SK-N-SH (cell line): ENCODE measurements around the gene TXNRD1.

ENCODE experiments used
- CTCF ChIP-seq: fragments of 200-600 bp; sonication (generic); IDR thresholded peaks from 2 replicates; pipeline ENCODE4 v1.6.1; 2017; ENCODE audit warnings: antibody characterized with exemption, mild to moderate bottlenecking, moderate library complexity
- EP300 ChIP-seq, 2 experiments: IDR thresholded peaks; 2 replicates each; pipeline versions ENCODE4 v1.4.0 to v1.6.1; 2012; ENCODE audit warnings: borderline replicate concordance in 1 of 2, low read depth in 1 of 2, low read length in 1 of 2
- MEF2A ChIP-seq: IDR thresholded peaks from 2 replicates; pipeline ENCODE4 v1.4.0; 2012; ENCODE audit warnings: low read depth, borderline replicate concordance
- MXI1 ChIP-seq: IDR thresholded peaks from 2 replicates; pipeline ENCODE4 v1.6.1; 2012; ENCODE audit warnings: mild to moderate bottlenecking, low read depth, low read length, improper control_type of control experiment
- NFIC ChIP-seq: IDR thresholded peaks from 2 replicates; pipeline ENCODE4 v1.4.0; 2012; ENCODE audit warnings: borderline replicate concordance
- PBX3 ChIP-seq: IDR thresholded peaks from 2 replicates; pipeline ENCODE4; 2012
- POLR2AphosphoS5 ChIP-seq: IDR thresholded peaks from 2 replicates; pipeline ENCODE4 v1.6.1; 2012; ENCODE audit warnings: low read depth, low read length
- RFX5 ChIP-seq: IDR thresholded peaks from 2 replicates; pipeline ENCODE4 v1.6.1; 2012; ENCODE audit warnings: mild to moderate bottlenecking, improper control_type of control experiment, low read length
- SIN3A ChIP-seq: IDR thresholded peaks from 2 replicates; pipeline ENCODE4 v1.6.1; 2012; ENCODE audit warnings: low read depth, mild to moderate bottlenecking, low read length, moderate library complexity, borderline replicate concordance
- SMC3 ChIP-seq: IDR thresholded peaks from 2 replicates; pipeline ENCODE4 v1.6.1; 2012; ENCODE audit warnings: low read depth, low read length, improper control_type of control experiment
- TAF1 ChIP-seq: IDR thresholded peaks from 2 replicates; pipeline ENCODE4 v1.6.1; 2012; ENCODE audit warnings: low read depth, mild to moderate bottlenecking, low read length, moderate library complexity, borderline replicate concordance
- TEAD4 ChIP-seq: IDR thresholded peaks from 2 replicates; pipeline ENCODE4 v1.4.0; 2012; ENCODE audit warnings: mild to moderate bottlenecking, borderline replicate concordance; ENCODE audit not compliant: insufficient read depth
- YY1 ChIP-seq: IDR thresholded peaks from 2 replicates; pipeline ENCODE4 v1.4.0; 2012; ENCODE audit warnings: low read depth, mild to moderate bottlenecking
- TF ChIP-seq, protein P1 (sequence below): IDR thresholded peaks from 2 replicates; pipeline ENCODE4 v1.4.0; 2012; ENCODE audit warnings: low read depth

DNA sequence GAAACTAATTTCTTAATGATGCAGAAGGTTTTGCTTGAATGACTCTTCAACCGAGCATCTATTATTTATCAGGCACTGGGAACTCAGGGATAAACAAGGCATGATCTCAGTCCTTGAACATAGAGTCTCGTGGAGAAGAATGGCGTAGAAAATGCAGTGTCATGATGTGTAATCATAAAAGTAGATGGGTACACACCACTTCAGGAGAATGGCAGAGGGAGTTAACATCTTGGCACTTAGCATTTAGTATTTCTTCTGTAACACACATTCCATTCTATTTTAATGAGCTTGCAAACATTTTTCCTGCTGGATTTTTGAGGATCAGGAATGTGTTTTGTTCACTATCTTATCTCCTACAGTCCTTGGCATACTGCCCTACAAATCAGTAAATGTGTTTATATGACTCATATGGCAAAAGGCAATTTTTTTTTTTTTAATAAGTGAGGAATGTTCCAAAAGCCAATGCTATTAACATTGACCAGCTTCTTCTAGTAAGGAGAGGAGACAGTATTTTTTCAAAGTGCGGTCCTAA, 3.8 kb downstream of the TXNRD1 start:
- TF ChIP-seq CTCF (no peak), MEF2A (peak; percentile 80; the same call in 1 of the 2 replicates), TEAD4 (peak; percentile 86), PBX3 (peak; percentile 46; the same call in 1 of the 2 replicates), POLR2AphosphoS5 (peak; percentile 48; the same call in 1 of the 2 replicates), YY1 (peak; percentile 40; the same call in 1 of the 2 replicates), TAF1 (0 out of 2 replicates have a peak, but pooled peaks have one; percentile 4), RFX5 (no peak), NFIC (peak; percentile 94), MXI1 (no peak), SIN3A (no peak), SMC3 (no peak), EP300 (IDR thresholded peaks at IDR 0.05; ENCODE audit: borderline replicate concordance in 1 of 2, low read depth in 1 of 2, low read length in 1 of 2) (peak; percentile 53 to 84)
- TF ChIP-seq, protein P1, sequence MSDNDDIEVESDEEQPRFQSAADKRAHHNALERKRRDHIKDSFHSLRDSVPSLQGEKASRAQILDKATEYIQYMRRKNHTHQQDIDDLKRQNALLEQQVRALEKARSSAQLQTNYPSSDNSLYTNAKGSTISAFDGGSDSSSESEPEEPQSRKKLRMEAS = peak; percentile 48; the same call in 1 of the 2 replicates
